GM21526 (cell line): ENCODE results near the gene GCA.
A peak's percentile ranks its signal among the peaks of the same experiment; 100 is the strongest.

Source experiments
- ATAC-seq: cut with Tn5 transposase; IDR thresholded peaks from one replicate; pipeline ENCODE4 v1.9.1; 2021; ENCODE audit warnings: moderate library complexity; ENCODE audit not compliant: unreplicated experiment, low FRiP score

The GCA gene

GRCh38 chr2:162343824-162344616 is at the start of gene GCA:
GCA (plus strand) TSS chr2:162344132; CDS start chr2:162344249, 117 bp downstream.
- peak; percentile 99 for ATAC-seq

- ATAC-seq = no peak
These were observed 48.9 kb upstream of the GCA start for GRCh38 chr2:162295009-162295408.

- peak; percentile 61 for ATAC-seq
These were observed 45.9 kb upstream of the GCA start for GRCh38 chr2:162297925-162298552.

GRCh38 chr2:162298669-162299335 is 45.1 kb upstream of the GCA start:
- no peak for ATAC-seq

GRCh38 chr2:162300266-162300665 is 43.7 kb upstream of the GCA start:
- ATAC-seq = no peak

- peak; percentile 70 for ATAC-seq
These were observed 42.7 kb upstream of the GCA start for GRCh38 chr2:162301151-162301804.

GRCh38 chr2:162301877-162302276 is 42.1 kb upstream of the GCA start:
- ATAC-seq = no peak

GRCh38 chr2:162305901-162306300 is 38.0 kb upstream of the GCA start:
- ATAC-seq = no peak

- no peak for ATAC-seq
These were observed 35.0 kb upstream of the GCA start for GRCh38 chr2:162308747-162309503.

- no peak for ATAC-seq
These were observed 31.1 kb upstream of the GCA start for GRCh38 chr2:162312853-162313252.

GRCh38 chr2:162315938-162316337 is 28.0 kb upstream of the GCA start:
- no peak for ATAC-seq

- no peak for ATAC-seq
These were observed 27.3 kb upstream of the GCA start for GRCh38 chr2:162316590-162316989.

GRCh38 chr2:162317058-162317742 is 26.7 kb upstream of the GCA start:
- ATAC-seq = no peak

GRCh38 chr2:162317861-162318327 is 26.0 kb upstream of the GCA start:
- ATAC-seq = peak; percentile 13

- peak; percentile 77 for ATAC-seq
These were observed 25.4 kb upstream of the GCA start, which contains the start of gene IFIH1 for GRCh38 chr2:162318328-162319180. IFIH1 (minus strand) TSS chr2:162318684; CDS start chr2:162318307, 377 bp downstream.

GRCh38 chr2:162320864-162321517 is 22.9 kb upstream of the GCA start:
- no peak for ATAC-seq

- no peak for ATAC-seq
These were observed 19.0 kb upstream of the GCA start for GRCh38 chr2:162324953-162325352.

- no peak for ATAC-seq
These were observed 16.7 kb upstream of the GCA start for GRCh38 chr2:162327134-162327769.
